Omental fat pad (tissue), 4 donors: ENCODE results near the gene TDP1. TPM values are rescaled to one million over a fixed set of nuclear protein-coding genes. Genes with fewer than 3 reads are reported as not detected.

Source experiments
- ATAC-seq: fragments of 150-250 bp; one replicate; pipeline ENCODE4 v1.9.1; 2016; ENCODE audit warnings: mild to moderate bottlenecking, moderate library complexity; ENCODE audit not compliant: low FRiP score
- DNase-seq: peaks from one replicate; pipeline ENCODE4 v3.0.0-alpha.2; 2019; ENCODE audit warnings: low spot score
- CTCF ChIP-seq, 3 donors: fragments of 450-650 bp; IDR thresholded peaks; one replicate each; pipeline ENCODE4 v1.5.1; 2016 to 2017; ENCODE audit warnings: antibody characterized with exemption in 3 of 3, mild to moderate bottlenecking in 3 of 3, moderate library complexity in 2 of 3
- total RNA-seq, 4 donors: library from RNA; depleted of rRNA; stranded (reverse); fragments of >200 nt; gene quantifications; one replicate each; pipeline ENCODE4 v1.1.0, GENCODE V29; 2016

The TDP1 gene
- total RNA-seq, 4 donors from 2014 or later, result 10.2 to 14.2 (median 12.9) TPM

GRCh38 chr14:90040411-90040810, 84.7 kb downstream of the TDP1 start:
- DNase-seq, result no peak
- no peak for ATAC-seq
- no peak for TF ChIP-seq CTCF (IDR thresholded peaks at IDR 0.05)

GRCh38 chr14:90042496-90043252, 86.9 kb downstream of the TDP1 start:
- DNase-seq, result no peak
- TF ChIP-seq CTCF (IDR thresholded peaks at IDR 0.05), result no peak
- no peak for ATAC-seq

GRCh38 chr14:90045616-90046015, 89.9 kb downstream of the TDP1 start:
- ATAC-seq (no peak), DNase-seq (no peak)
- no peak for TF ChIP-seq CTCF (IDR thresholded peaks at IDR 0.05)

GRCh38 chr14:90049390-90049789, 93.7 kb downstream of the TDP1 start:
- no peak for TF ChIP-seq CTCF (IDR thresholded peaks at IDR 0.05)
- no peak for DNase-seq
- no peak for ATAC-seq

GRCh38 chr14:90050271-90050670, 94.5 kb downstream of the TDP1 start:
- no peak for TF ChIP-seq CTCF (IDR thresholded peaks at IDR 0.05)
- no peak for ATAC-seq
- no peak for DNase-seq

- DNase-seq, result no peak
- no peak for TF ChIP-seq CTCF (IDR thresholded peaks at IDR 0.05)
- ATAC-seq, result no peak
Measured at GRCh38 chr14:90053044-90053443, 97.3 kb downstream of the TDP1 start.

- DNase-seq (no peak), ATAC-seq (no peak)
- TF ChIP-seq CTCF (IDR thresholded peaks at IDR 0.05), result no peak
Measured at GRCh38 chr14:90054803-90055202, 99.1 kb downstream of the TDP1 start.
